ENCODE measurements around the gene LEKR1. TPM values are rescaled to one million over a fixed set of nuclear protein-coding genes. Genes with fewer than 3 reads are reported as not detected.

The LEKR1 gene
- 0.76 and 0.90 TPM in 2 replicates for total RNA-seq (2021)
- percentile 38 among the genes with signal in this experiment for Bru-seq, nascent RNA
- BruChase-seq, experiment 1, labeled RNA remaining after a 2-hour chase = percentile 38 among the genes with signal in this experiment
- BruChase-seq, experiment 2, labeled RNA remaining after a 6-hour chase = percentile 31 among the genes with signal in this experiment
- long read RNA-seq, partial matches to known transcripts = 0 of 1 reads
- long read RNA-seq, other reads (novel, unspliced or antisense) = 1 of 1 reads

- no peaks in the 10 kb centered on the region for H3K36me3 ChIP-seq (ENCODE audit: insufficient read depth, low read length, poor library complexity, severe bottlenecking)
- TF ChIP-seq EZH2 (IDR thresholded peaks at IDR 0.05; ENCODE audit: borderline replicate concordance, low read depth, low read length, poor library complexity, severe bottlenecking) (no peak), CTCF (conservative IDR thresholded peaks at IDR 0.05; ENCODE audit: low read depth, low read length) (no peak)
- CTCF ChIA-PET = no interaction called here
- DNase-seq (ENCODE audit: low spot score) = peak; percentile 92
- no peaks in the 10 kb centered on the region for H3K9me3 ChIP-seq (ENCODE audit: low read depth, low read length, poor library complexity, severe bottlenecking)
- POLR2A ChIA-PET (ENCODE audit: low non-redundant PET) = no interaction called here
- no TSS peak for BruUV-seq (replicated peaks)
- peak within 1 kb of the TSS; percentile 92 for H3K27ac ChIP-seq (ENCODE audit: low read depth, low read length, poor library complexity, severe bottlenecking)
- H3K4me3 ChIP-seq (ENCODE audit: low read depth, low read length, poor library complexity, severe bottlenecking) = peak within 1 kb of the TSS; percentile 59
- intact Hi-C loops (cut with micrococcal nuclease; ENCODE audit: unreplicated experiment) = loop anchor here (5.0 to 10.0 kb wide), 3 partner anchors 134 to 282 kb away; no protein-coding TSS in a partner anchor
- peaks cover 39% of the 10 kb centered on the region for H3K4me1 ChIP-seq (ENCODE audit: insufficient read depth, low read length, poor library complexity, severe bottlenecking)
- no peaks in the 10 kb centered on the region for H3K27me3 ChIP-seq (replicated peaks; ENCODE audit: insufficient read depth, low read depth, low read length, poor library complexity)
Measured at GRCh38 chr3:156826144-156826895, at the start of gene LEKR1. TSS of gene LEKR1 (plus strand) at chr3:156826353. CDS start at chr3:156829330, 2,977 bp downstream.

- ChIA-PET POLR2A (ENCODE audit: low non-redundant PET) (no interaction called here), CTCF (no interaction called here)
- BruUV-seq (replicated peaks) = no TSS peak
- intact Hi-C loops (cut with micrococcal nuclease; ENCODE audit: unreplicated experiment) = no loop called here
- no peak overlapping the region for H3K4me3 ChIP-seq (ENCODE audit: low read depth, low read length, poor library complexity, severe bottlenecking)
- no peaks in the 10 kb centered on the region for H3K4me1 ChIP-seq (ENCODE audit: insufficient read depth, low read length, poor library complexity, severe bottlenecking)
- no peak for DNase-seq (ENCODE audit: low spot score)
- H3K9me3 ChIP-seq (ENCODE audit: low read depth, low read length, poor library complexity, severe bottlenecking) = no peaks in the 10 kb centered on the region
- no peaks in the 10 kb centered on the region for H3K36me3 ChIP-seq (ENCODE audit: insufficient read depth, low read length, poor library complexity, severe bottlenecking)
- TF ChIP-seq EZH2 (IDR thresholded peaks at IDR 0.05; ENCODE audit: borderline replicate concordance, low read depth, low read length, poor library complexity, severe bottlenecking) = no peak
- no peak for TF ChIP-seq CTCF (conservative IDR thresholded peaks at IDR 0.05; ENCODE audit: low read depth, low read length)
- no peaks in the 10 kb centered on the region for H3K27me3 ChIP-seq (replicated peaks; ENCODE audit: insufficient read depth, low read depth, low read length, poor library complexity)
- no peak overlapping the region for H3K27ac ChIP-seq (ENCODE audit: low read depth, low read length, poor library complexity, severe bottlenecking)
Measured at GRCh38 chr3:156776871-156777270, 49.3 kb upstream of the LEKR1 start.

- no TSS peak for BruUV-seq (replicated peaks)
- peaks cover 10% of the 10 kb centered on the region for H3K4me1 ChIP-seq (ENCODE audit: insufficient read depth, low read length, poor library complexity, severe bottlenecking)
- H3K27ac ChIP-seq (ENCODE audit: low read depth, low read length, poor library complexity, severe bottlenecking) = no peak overlapping the region
- no peaks in the 10 kb centered on the region for H3K27me3 ChIP-seq (replicated peaks; ENCODE audit: insufficient read depth, low read depth, low read length, poor library complexity)
- H3K36me3 ChIP-seq (ENCODE audit: insufficient read depth, low read length, poor library complexity, severe bottlenecking) = no peaks in the 10 kb centered on the region
- ChIA-PET POLR2A (ENCODE audit: low non-redundant PET) (no interaction called here), CTCF (no interaction called here)
- DNase-seq (ENCODE audit: low spot score) = no peak
- no peak overlapping the region for H3K4me3 ChIP-seq (ENCODE audit: low read depth, low read length, poor library complexity, severe bottlenecking)
- intact Hi-C loops (cut with micrococcal nuclease; ENCODE audit: unreplicated experiment) = no loop called here
- no peak for TF ChIP-seq CTCF (conservative IDR thresholded peaks at IDR 0.05; ENCODE audit: low read depth, low read length)
- no peak for TF ChIP-seq EZH2 (IDR thresholded peaks at IDR 0.05; ENCODE audit: borderline replicate concordance, low read depth, low read length, poor library complexity, severe bottlenecking)
- H3K9me3 ChIP-seq (ENCODE audit: low read depth, low read length, poor library complexity, severe bottlenecking) = no peaks in the 10 kb centered on the region
Measured at GRCh38 chr3:156781310-156782230, 44.6 kb upstream of the LEKR1 start.

All from A673 (cell line).